Breast epithelium (tissue), 3 donors: ENCODE measurements around the gene EIF1AY.

Experiments used
- CTCF ChIP-seq, 3 donors: fragments of 450-650 bp; IDR thresholded peaks; one replicate each; pipeline ENCODE4 v1.5.1; 2016 to 2017; ENCODE audit warnings: antibody characterized with exemption in 3 of 3, mild to moderate bottlenecking in 3 of 3, moderate library complexity in 3 of 3
- POLR2A ChIP-seq: fragments of 450-650 bp; IDR thresholded peaks from one replicate; pipeline ENCODE4 v1.6.1; 2016; ENCODE audit warnings: antibody characterized with exemption, mild to moderate bottlenecking, moderate library complexity
- POLR2AphosphoS5 ChIP-seq, 3 donors: sonication (generic); formaldehyde crosslinking; IDR thresholded peaks; one replicate each; pipeline ENCODE4 v1.6.1; 2017; ENCODE audit warnings: antibody characterized with exemption in 3 of 3

- TF ChIP-seq CTCF (IDR thresholded peaks at IDR 0.05), result no peak
- TF ChIP-seq POLR2A, result no peak
- no peak for TF ChIP-seq POLR2AphosphoS5 (IDR thresholded peaks at IDR 0.05)
Measured at GRCh38 chrY:20549289-20549688, 26.3 kb upstream of the EIF1AY start.
